B cell (primary cell): ENCODE data around the gene MVB12B. TPM values are rescaled to one million over a fixed set of nuclear protein-coding genes. Genes with fewer than 3 reads are reported as not detected.

ENCODE experiments used
- ATAC-seq: fragments of 200-7000 bp; cut with Tn5 transposase; one replicate; pipeline ENCODE4 v1.10.0; 2021; ENCODE audit warnings: low read depth, mild to moderate bottlenecking, moderate number of reproducible peaks, moderate library complexity
- CTCF ChIA-PET: fragments of 350-600 bp; sonication (Branson Sonifier 250); formaldehyde crosslinking; loops from one replicate; lab custom pipeline; 2021; ENCODE audit warnings: antibody characterized with exemption, inconsistent platforms; lab: Charles Lee
- POLR2A ChIA-PET: fragments of 350-600 bp; sonication (Branson Sonifier 250); formaldehyde crosslinking; loops from one replicate; lab custom pipeline; 2021; ENCODE audit warnings: antibody characterized with exemption; lab: Charles Lee
- DNase-seq: peaks from one replicate; pipeline ENCODE4 v3.0.0; 2013
- H2AFZ ChIP-seq: 2 replicates; pipeline ENCODE4 v1.6.1; 2012; ENCODE audit warnings: mild to moderate bottlenecking, low read depth, low read length; ENCODE audit not compliant: insufficient read depth, poor library complexity, severe bottlenecking
- H3K27ac ChIP-seq, 2 donors: 1 replicate in 1 of 2; 2 replicates in 1 of 2; pipeline ENCODE4 v1.5.1; 2012 to 2013; ENCODE audit warnings: low read length in 2 of 2, mild to moderate bottlenecking in 2 of 2, moderate library complexity in 1 of 2
- H3K27me3 ChIP-seq, 4 experiments: fragments of 200-600 bp in 1 of 4; sonication (generic) in 1 of 4; replicated peaks in 1 of 4; 1 replicate in 2 of 4; 2 replicates in 2 of 4; pipeline versions ENCODE4 v1.6.1 to v1.7.0; 2013 to 2016; ENCODE audit warnings: low read length in 3 of 4, mild to moderate bottlenecking in 2 of 4, mixed read lengths in 1 of 4, moderate library complexity in 1 of 4; ENCODE audit not compliant: insufficient read depth in 4 of 4, control insufficient read depth in 3 of 4; ENCODE audit errors: control extremely low read depth in 1 of 4
- H3K36me3 ChIP-seq, 2 experiments: replicated peaks in 1 of 2; 1 replicate in 1 of 2; 2 replicates in 1 of 2; pipeline versions ENCODE4 v1.6.1 to v1.7.1; 2013; ENCODE audit warnings: low read length in 1 of 2; ENCODE audit not compliant: insufficient read depth in 2 of 2, control insufficient read depth in 1 of 2; ENCODE audit errors: control extremely low read depth in 1 of 2, extremely low read depth in 1 of 2
- H3K4me1 ChIP-seq, 2 donors: fragments of 200-600 bp in 1 of 2; sonication (generic) in 1 of 2; 1 replicate in 1 of 2; 2 replicates in 1 of 2; pipeline versions ENCODE4 v1.5.1 to v1.6.1; 2013 to 2017; ENCODE audit warnings: low read length in 2 of 2; ENCODE audit not compliant: control insufficient read depth in 2 of 2, insufficient read depth in 2 of 2
- H3K4me2 ChIP-seq: replicated peaks from 2 replicates; pipeline ENCODE3; 2012; ENCODE audit warnings: mild to moderate bottlenecking, low read depth, low read length; ENCODE audit not compliant: poor library complexity, severe bottlenecking
- H3K4me3 ChIP-seq, 5 experiments: fragments of 200-600 bp in 1 of 5; sonication (generic) in 1 of 5; 1 replicate in 3 of 5; 2 replicates in 2 of 5; pipeline versions ENCODE4 v1.5.1 to v1.7.0; 2011 to 2016; ENCODE audit warnings: low read length in 4 of 5, mild to moderate bottlenecking in 4 of 5, low read depth in 2 of 5, control low read depth in 1 of 5, moderate library complexity in 1 of 5; ENCODE audit not compliant: insufficient read depth in 1 of 5; ENCODE audit errors: control extremely low read depth in 1 of 5, extremely low read depth in 1 of 5
- H3K79me2 ChIP-seq: fragments of 200-600 bp; sonication (generic); one replicate; pipeline ENCODE4 v1.6.0; 2016; ENCODE audit warnings: low read length; ENCODE audit not compliant: control insufficient read depth, insufficient read depth
- H3K9ac ChIP-seq: fragments of 200-600 bp; sonication (generic); 2 replicates; pipeline ENCODE4 v1.6.1; 2017; ENCODE audit warnings: mild to moderate bottlenecking, low read length, moderate library complexity
- H3K9me3 ChIP-seq, 3 donors: one replicate each; pipeline versions ENCODE4 v1.6.1 to v1.7.1; 2013; ENCODE audit warnings: low read length in 2 of 3; ENCODE audit not compliant: control insufficient read depth in 2 of 3, insufficient read depth in 1 of 3; ENCODE audit errors: control extremely low read depth in 1 of 3
- H4K20me1 ChIP-seq: 2 replicates; pipeline ENCODE4 v1.6.0; 2012; ENCODE audit warnings: mild to moderate bottlenecking, low read length; ENCODE audit not compliant: insufficient read depth, control insufficient read depth, poor library complexity, severe bottlenecking
- H3K27ac Mint-ChIP-seq: one replicate; pipeline ENCODE4 v1.8.0; 2021; ENCODE audit warnings: mixed read lengths
- H3K27me3 Mint-ChIP-seq: one replicate; pipeline ENCODE4 v1.8.0; 2021; ENCODE audit warnings: mixed read lengths
- H3K4me1 Mint-ChIP-seq: one replicate; pipeline ENCODE4 v1.8.0; 2021; ENCODE audit warnings: mixed read lengths
- H3K4me3 Mint-ChIP-seq: one replicate; pipeline ENCODE4 v1.8.0; 2021; ENCODE audit warnings: mixed read lengths
- H3K9me3 Mint-ChIP-seq: one replicate; pipeline ENCODE4 v1.8.0; 2022; ENCODE audit warnings: mixed read lengths; ENCODE audit not compliant: insufficient read depth
- CTCF ChIP-seq: fragments of 200-600 bp; IDR thresholded peaks from one replicate; pipeline ENCODE4 v1.8.0; 2022; ENCODE audit warnings: antibody characterized with exemption, mild to moderate bottlenecking
- EZH2 ChIP-seq: IDR thresholded peaks from 2 replicates; pipeline ENCODE4 v1.6.1; 2012; ENCODE audit warnings: borderline replicate concordance, low read depth, mild to moderate bottlenecking, moderate library complexity, low read length; ENCODE audit not compliant: insufficient read depth, poor library complexity, severe bottlenecking
- WGBS: methylation state at CpG from one replicate; pipeline ENCODE4 v1.1.5; 2013; ENCODE audit warnings: missing lambda C conversion rate; ENCODE audit not compliant: insufficient coverage; 5-methylcytosine and 5-hydroxymethylcytosine counted together
- intact Hi-C: fragments of 100-400 bp; cut with micrococcal nuclease; formaldehyde crosslinking; loops from one replicate; pipeline ENCODE4 v1.10.0; 2022
- polyA plus RNA-seq: library from polyadenylated mRNA; depleted of rRNA; stranded (reverse); fragments of >200 nt; gene quantifications from 2 replicates; pipeline ENCODE4 v1.2.3, GENCODE V29; 2012
- total RNA-seq, 2 donors: library from RNA; stranded (reverse); fragments of 120-200 nt in 1 of 2; gene quantifications; 1 replicate in 1 of 2; 2 replicates in 1 of 2; pipeline versions ENCODE4 v1.2.3 to v1.2.4, GENCODE V29; 2013 to 2022

The MVB12B gene
- total and polyA plus RNA-seq, 2 donors (not counting 1 experiment from before 2014, with no cell fraction given): 1.2 to 9.8 TPM

DNA sequence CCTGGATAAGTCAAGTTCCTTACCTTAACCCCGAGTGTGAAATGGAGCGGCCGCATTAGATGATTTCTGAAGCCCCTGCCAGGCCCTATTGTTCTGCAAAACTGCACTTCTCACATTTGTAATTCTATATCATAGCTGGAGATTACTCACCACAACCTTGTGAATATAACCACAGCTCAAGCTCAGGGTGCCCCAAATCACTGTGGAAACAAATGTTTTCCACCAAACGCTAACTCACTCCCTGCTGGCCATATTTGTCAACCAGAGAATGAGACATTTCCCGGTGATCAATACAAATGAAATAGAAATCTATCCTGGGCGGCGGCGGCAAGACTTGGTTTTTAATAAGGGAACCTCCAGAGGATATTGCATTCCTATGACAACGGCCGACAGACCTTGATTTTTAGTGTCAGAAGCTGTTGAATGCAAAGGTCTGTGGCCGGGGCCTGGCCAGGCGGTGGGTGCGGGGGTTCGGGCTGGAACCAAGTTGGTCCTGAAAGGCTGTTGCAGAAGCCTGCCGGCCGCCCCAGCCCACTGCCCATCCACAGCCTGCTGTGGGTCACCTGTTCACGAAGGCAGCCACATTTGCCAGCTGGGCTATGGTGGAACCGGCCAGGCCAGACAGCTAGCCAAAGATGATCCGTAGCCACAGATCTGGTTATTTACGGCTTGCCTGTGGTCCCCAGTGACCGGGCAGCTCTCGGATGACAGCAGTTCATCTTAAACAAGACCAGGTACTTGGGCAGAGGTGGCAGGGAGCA is 193.2 kb downstream of the MVB12B start:
- peaks cover 28 to 30% of the 10 kb centered on the region in 2 donors for H3K4me1 ChIP-seq
- WGBS: 95% methylated on average over 19 of the region's 22 CpGs
- H2AFZ ChIP-seq: no peak overlapping the region
- no peak for DNase-seq
- TF ChIP-seq CTCF (no peak), EZH2 (no peak)
- peaks cover 0 to 3% (median 3%) of the 10 kb centered on the region in 3 donors for H3K9me3 ChIP-seq
- Mint-ChIP-seq H3K9me3 (no peaks in the 10 kb centered on the region), H3K4me1 (peaks cover 36% of the 10 kb centered on the region), H3K27me3 (peaks cover 45% of the 10 kb centered on the region), H3K4me3 (no peak overlapping the region), H3K27ac (no peak overlapping the region)
- no peak for ATAC-seq
- H3K36me3 ChIP-seq: no peaks in the 10 kb centered on the region
- no peak overlapping the region for H3K9ac ChIP-seq
- no peaks in the 10 kb centered on the region for H3K79me2 ChIP-seq
- H3K4me3 ChIP-seq: no peak overlapping the region
- ChIA-PET POLR2A (no interaction called here), CTCF (interaction anchor here (5.5 to 16.6 kb wide), 2 partner anchors 20 to 36 kb away, joined by 33 to 167 read pairs; no protein-coding TSS in a partner anchor)
- peaks cover 2 to 42% (median 21%) of the 10 kb centered on the region in 4 experiments for H3K27me3 ChIP-seq
- H3K4me2 ChIP-seq: no peak overlapping the region
- H3K27ac ChIP-seq: no peak overlapping the region
- H4K20me1 ChIP-seq: no peaks in the 10 kb centered on the region
- intact Hi-C loops: no loop called here

DNA sequence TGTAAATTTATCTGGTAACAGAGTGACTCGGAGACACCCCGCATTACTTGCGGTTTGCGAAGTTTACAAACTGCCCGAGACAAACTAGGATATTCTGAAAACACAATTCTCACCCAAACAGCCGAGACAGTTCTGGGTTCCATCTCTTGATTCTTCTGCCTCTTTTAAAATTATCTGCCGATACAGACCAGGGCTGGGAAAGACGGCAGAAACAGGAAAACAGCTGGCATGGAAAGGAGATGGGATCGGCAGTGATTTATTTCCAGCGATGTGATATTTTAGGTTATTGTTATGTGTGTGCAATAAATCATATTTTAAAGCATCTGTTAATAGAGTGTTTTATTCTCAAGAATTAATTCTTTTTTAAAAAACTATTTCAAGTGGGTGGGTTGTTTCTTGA is 193.8 kb downstream of the MVB12B start:
- 92% methylated on average over 6 of the region's 10 CpGs for WGBS
- Histone ChIP-seq H3K4me2 (no peak overlapping the region), H3K79me2 (no peaks in the 10 kb centered on the region), H2AFZ (no peak overlapping the region), H3K27me3 (peaks cover 2 to 37% (median 19%) of the 10 kb centered on the region in 4 experiments), H4K20me1 (no peaks in the 10 kb centered on the region), H3K36me3 (no peaks in the 10 kb centered on the region), H3K4me1 (peaks cover 28 to 30% of the 10 kb centered on the region in 2 donors), H3K9me3 (peaks cover 0 to 3% (median 0%) of the 10 kb centered on the region in 3 donors), H3K27ac (no peak overlapping the region), H3K4me3 (no peak overlapping the region), H3K9ac (no peak overlapping the region)
- ATAC-seq (no peak), DNase-seq (no peak)
- no peak for TF ChIP-seq EZH2
- no peak for TF ChIP-seq CTCF
- CTCF ChIA-PET: interaction anchor here (5.5 to 16.6 kb wide), 2 partner anchors 20 to 36 kb away, joined by 33 to 167 read pairs; no protein-coding TSS in a partner anchor
- POLR2A ChIA-PET: no interaction called here
- Mint-ChIP-seq H3K4me3 (no peak overlapping the region), H3K4me1 (peaks cover 37% of the 10 kb centered on the region), H3K27me3 (peaks cover 41% of the 10 kb centered on the region), H3K9me3 (no peaks in the 10 kb centered on the region), H3K27ac (no peak overlapping the region)
- intact Hi-C loops: no loop called here
